Measurements from ENCODE around the gene XXYLT1. TPM values are rescaled to one million over a fixed set of nuclear protein-coding genes. Genes with fewer than 3 reads are reported as not detected.

The XXYLT1 gene
- total RNA-seq, 4 donors from 2014 or later: 7.5 to 19.4 (median 10.6) TPM

- TF ChIP-seq, protein P1, sequence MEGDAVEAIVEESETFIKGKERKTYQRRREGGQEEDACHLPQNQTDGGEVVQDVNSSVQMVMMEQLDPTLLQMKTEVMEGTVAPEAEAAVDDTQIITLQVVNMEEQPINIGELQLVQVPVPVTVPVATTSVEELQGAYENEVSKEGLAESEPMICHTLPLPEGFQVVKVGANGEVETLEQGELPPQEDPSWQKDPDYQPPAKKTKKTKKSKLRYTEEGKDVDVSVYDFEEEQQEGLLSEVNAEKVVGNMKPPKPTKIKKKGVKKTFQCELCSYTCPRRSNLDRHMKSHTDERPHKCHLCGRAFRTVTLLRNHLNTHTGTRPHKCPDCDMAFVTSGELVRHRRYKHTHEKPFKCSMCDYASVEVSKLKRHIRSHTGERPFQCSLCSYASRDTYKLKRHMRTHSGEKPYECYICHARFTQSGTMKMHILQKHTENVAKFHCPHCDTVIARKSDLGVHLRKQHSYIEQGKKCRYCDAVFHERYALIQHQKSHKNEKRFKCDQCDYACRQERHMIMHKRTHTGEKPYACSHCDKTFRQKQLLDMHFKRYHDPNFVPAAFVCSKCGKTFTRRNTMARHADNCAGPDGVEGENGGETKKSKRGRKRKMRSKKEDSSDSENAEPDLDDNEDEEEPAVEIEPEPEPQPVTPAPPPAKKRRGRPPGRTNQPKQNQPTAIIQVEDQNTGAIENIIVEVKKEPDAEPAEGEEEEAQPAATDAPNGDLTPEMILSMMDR (IDR thresholded peaks at IDR 0.05; ENCODE audit: low read depth): no peak
These were observed 89.1 kb downstream of the XXYLT1 start for GRCh38 chr3:195181741-195182469.

DNA sequence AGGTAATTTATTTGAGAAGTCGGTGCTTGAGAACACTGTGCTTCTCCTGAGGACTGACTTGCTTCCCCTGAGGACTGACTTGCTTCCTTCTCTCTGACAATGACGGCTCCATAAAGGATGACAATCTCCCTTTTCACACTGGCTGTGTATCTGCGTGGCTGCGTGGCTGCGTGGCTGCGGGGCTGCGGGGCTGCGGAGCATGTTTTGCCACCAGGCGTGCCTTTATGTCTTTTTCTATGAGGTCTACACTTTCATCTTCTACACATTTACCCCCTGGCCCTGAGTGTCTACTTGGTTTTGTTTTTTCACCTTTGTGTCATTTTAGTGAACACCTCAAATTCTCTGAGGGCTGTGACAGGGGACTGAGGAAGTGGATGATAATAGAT lies 89.9 kb downstream of the XXYLT1 start:
- TF ChIP-seq, protein P1 (IDR thresholded peaks at IDR 0.05; ENCODE audit: low read depth): no peak

- TF ChIP-seq, protein P1 (IDR thresholded peaks at IDR 0.05; ENCODE audit: low read depth): no peak
These were observed 90.4 kb downstream of the XXYLT1 start for GRCh38 chr3:195180490-195181112.

DNA sequence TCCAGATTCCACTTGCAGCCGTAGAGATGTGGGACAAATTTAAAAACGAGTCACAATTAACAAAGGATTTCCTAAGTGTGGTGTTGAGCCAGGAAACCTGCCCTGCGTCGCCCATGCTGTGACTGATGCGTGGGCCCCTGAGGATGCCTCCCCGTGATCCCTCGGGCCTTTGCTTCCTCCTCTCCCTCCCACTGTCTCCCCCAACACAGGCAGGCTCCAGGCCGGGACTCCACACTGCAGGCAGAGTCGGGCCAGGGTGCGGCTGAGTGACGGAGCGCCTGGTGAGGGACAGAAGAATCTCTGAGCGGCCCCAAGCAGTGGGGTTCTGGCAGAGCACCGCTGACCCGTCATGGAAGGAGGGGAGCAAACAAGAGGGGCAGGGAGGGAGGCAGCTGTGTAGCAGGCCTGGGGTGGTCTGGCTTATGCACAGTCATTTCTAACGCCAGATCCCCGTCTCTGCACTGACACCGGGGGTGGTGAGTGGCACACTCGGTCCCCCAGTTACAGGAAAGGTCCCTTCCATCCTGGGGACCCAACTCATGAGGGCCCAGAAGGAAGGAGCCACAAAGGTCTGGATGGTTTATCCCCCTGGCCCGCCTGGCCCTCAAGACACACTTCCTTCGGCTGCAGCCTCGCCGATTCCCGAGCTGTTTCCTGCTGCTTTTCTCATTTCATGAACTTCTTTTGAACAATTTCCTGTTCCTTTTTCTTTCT lies 91.0 kb downstream of the XXYLT1 start:
- TF ChIP-seq, protein P1 (IDR thresholded peaks at IDR 0.05; ENCODE audit: low read depth): no peak

DNA sequence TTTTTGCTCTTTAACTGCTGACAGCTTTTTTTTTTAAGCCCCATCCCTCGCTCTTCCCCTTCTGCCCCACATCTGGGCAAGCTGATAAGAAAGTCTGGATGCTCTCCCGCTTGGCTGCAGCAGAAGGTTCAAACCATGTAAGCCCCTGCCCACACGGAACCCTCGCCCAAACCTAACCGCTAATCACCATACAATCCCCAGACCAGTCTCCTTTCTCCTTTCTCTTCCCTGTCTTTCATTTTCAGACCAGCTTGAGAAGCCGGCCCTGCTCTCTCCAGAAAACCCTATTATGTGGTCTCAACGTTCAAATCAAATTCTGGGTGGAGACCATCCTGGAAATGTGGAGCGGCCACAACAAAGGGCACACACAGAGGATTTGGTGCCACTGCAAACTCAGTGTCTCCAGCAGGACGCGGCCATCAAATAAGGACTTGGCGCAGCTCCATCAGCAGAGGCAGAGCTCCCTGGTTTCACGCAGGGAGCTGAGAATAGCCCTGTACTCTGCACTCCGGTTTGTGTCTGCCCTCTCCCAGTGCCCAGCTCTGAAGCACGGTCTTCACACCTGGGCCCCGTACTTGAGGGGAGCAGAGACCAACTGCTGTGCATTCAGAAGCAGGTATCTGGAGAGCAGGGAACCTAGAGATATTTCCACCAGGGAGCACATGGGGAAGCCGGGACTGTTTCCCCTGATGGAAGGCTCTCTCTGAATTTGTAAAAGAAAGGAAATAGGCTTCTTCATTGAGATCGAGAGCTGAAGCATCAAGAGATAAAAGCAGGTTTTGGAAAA lies 92.6 kb downstream of the XXYLT1 start:
- TF ChIP-seq, protein P1 (IDR thresholded peaks at IDR 0.05; ENCODE audit: low read depth): no peak

- TF ChIP-seq, protein P1 (IDR thresholded peaks at IDR 0.05; ENCODE audit: low read depth): no peak
These were observed 93.4 kb downstream of the XXYLT1 start for GRCh38 chr3:195177422-195178123.
